HG03135 (cell line): ENCODE results near the gene SVEP1.

Experiments
- ATAC-seq: cut with Tn5 transposase; IDR thresholded peaks from one replicate; pipeline ENCODE4 v1.9.1; 2021; ENCODE audit warnings: mild to moderate bottlenecking, moderate library complexity; ENCODE audit not compliant: unreplicated experiment

SVEP1 gene

DNA sequence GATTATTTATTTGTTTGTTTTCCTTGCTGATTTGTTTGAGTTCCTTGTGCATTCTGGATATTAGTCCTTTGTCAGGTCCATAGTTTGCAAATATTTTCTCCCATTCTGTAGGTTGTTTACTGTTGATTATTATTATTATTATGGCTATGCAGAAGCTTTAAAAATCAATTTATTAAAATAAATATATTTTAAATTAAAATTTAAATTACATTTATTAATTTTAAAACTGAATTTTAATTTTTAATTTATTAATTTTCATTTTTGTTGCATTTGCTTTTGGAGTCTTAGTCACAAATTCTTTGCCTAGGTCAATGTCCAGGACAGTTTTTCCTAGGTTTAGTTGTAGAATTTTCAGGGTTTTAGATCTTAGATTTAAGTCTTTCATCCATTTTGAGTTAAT is 50.9 kb downstream of the SVEP1 start:
- no peak for ATAC-seq

DNA sequence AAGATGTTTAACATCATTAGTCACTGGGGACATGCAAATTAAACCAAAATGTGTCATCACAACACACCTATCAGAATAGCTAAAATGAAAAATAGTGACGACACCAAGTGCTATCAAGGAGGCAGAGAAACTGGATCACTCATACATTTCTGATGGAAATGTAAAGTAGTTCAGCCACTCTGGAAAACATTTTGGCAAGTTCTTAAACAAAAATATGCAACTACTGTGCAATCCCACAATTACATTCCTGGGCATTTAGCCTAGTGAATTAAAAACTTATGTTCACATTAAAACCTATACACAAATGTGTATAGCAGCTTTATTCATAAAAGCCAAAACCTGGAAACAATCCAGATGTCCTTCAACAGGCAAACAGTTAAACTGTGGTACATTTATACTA is 53.1 kb downstream of the SVEP1 start:
- no peak for ATAC-seq

DNA sequence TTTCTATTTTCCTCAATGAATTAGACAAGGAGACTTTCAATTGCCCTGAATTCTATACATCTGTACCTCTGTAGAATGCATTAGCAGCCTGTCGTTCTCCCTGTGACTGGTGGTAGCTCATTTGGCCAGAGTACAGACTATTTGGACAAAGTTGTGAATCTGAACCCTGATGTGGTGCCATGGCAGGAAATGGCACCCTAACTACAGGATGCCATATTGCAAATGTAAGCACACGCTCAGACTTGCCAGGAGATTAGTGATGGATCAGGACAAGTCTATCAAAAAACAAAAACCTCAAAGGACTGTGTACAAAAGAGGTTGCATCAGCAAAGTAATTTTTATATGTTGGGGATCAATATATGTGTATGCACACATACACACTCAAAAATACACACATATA is 58.3 kb downstream of the SVEP1 start:
- no peak for ATAC-seq

DNA sequence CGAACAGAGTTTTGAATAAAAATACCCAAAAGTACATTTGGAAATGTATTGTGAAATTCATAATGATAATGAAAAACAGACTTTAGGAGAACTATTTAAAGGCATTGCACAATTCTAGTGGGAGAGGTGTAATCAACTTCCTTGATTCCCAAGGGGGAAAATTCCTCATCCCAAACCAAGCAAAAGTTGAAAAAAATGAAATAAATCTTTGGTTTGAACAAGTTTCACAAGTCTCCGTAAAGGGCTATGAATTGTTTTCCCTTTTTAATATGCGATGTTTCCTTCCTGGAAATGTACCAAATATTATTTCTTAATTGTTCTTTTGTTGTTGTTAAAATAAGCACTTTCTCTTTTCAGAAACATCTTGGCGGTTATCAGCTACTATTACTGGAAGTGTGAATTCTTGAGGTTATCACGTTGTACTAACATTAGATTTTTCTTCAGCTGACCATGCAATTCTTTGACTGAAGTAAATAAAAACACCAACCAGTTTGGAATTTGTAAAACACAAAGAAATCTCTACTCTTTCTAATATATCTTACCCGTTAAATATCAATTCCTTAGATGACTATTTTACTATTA is 59.3 kb downstream of the SVEP1 start:
- no peak for ATAC-seq

DNA sequence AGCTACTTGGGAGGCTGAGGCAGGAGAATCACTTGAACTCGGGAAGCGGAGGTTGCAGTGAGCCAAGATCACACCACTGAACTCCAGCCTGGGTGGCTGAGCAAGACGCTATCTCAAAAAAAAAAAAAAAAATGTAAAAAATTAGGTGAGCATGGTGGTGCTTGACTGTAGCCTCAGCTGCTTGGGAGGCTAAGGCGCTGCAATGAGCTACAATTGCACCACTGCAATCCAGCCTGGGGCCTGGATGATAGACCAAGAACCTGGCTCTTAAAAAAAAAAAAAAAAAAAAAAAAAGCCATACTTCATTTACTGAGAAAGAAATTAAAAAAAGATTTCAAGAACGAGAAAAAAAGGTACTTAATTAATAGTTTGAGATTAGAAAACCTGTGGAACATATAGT is 62.1 kb downstream of the SVEP1 start:
- ATAC-seq: no peak

DNA sequence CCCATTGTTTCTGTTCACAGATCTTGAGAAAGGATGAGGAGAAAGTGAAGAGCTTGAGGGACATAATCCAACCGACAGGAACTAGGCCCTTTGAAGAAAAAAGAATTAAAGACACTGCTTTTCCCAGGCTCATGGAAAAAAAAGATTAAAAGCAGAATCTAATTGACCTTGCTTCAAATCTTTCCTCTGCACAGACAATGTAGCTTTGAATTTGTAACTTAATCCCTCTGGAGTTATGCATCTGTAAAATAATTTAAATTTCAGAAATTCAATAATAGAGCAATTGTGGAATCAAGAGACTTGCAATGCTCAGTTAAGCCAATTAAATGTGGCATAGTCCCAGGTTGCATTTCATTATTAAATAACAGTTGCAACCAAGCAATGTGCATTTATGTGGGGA is 64.6 kb downstream of the SVEP1 start:
- ATAC-seq: no peak

DNA sequence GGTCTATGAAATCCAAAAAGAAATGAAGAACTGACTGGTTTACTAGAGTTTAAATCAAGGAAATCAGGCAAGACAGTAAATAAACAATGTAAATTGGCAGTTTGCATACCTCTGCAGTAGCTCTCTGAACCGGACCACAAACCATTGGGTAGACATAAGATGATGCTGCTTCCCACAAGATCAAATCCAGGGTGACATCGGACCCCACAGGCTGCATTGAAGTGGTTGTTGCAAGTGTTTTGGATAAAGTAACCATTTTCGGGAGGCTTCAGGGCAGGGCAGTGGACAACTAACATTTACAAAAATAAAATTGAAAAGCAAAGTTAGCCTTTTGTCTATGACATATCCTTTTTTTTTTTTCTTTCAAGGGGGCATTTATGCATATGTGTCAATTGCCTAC is 66.7 kb downstream of the SVEP1 start:
- ATAC-seq: no peak

DNA sequence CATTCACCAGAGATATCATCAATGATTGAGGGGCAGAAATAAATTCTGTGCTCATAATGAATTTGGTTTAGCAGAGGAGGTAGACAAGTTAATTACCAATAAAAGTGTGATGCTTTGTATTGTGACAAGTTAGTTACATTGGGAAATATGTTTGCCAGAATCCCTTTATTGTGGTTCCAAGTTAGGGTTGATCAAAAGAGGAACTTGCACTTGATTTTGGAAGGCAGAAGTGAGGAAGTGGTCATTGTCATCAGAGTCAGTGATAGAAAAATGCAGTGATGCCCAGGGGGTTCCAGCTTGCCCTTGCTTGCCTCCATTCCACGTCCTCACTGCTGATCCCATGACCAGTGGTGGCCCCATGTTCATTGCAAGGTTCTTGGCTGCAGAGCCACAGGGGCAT is 69.7 kb downstream of the SVEP1 start:
- ATAC-seq: no peak

DNA sequence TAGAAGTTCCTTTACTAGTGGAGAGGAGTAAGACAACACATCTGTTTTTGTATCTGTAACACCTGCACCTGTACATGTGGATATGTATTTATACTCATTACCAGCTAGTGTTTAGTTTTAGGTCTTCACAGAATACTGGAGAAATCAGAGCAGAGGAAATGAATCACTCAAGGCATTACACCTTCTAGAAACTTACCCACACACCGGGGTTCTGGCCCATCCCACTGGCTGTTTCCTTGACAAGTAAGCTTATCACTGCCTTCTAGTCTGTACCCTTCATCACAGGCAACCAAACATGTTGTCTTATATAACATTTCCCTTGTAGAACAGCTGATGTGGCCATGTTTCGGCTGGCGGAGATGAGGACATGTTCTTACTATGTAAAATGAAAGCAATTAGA is 76.7 kb downstream of the SVEP1 start:
- ATAC-seq: no peak

DNA sequence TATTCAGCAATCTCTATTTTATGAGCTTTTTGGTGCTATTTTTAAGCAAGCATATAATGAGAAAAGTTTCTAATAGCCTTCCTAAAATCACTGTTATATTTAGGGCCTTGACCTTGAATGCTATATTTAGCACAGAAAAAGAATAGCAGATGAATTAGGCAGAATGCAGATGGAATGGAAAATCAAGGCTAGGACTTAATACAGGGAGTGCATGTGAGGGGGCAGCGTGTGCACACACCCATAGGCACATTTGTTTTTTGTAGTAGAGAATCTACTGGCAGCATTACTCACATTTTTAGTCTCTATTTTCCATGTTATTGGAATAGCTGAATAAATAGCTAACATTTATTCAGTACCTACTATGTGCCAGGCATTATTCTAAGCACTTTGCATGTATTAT is 79.9 kb downstream of the SVEP1 start:
- no peak for ATAC-seq

DNA sequence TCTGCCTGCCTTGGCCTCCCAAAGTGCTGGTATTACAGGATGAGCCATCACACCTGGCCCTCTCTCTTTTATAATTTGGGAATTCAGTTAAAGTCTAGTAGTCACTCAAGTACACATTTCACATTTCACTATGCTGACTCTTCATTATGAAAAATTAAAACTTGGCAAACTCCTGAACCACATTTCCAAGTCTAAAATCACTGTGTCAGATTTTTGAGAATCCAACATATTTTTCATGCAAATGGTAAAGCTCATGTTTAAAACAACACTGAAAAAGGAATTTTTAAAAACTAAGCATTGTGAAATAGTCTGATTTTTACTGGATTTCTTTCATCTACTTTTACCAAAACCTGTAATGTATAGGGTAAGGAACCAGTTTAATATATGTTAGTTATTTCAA is 92.3 kb downstream of the SVEP1 start:
- ATAC-seq: no peak

DNA sequence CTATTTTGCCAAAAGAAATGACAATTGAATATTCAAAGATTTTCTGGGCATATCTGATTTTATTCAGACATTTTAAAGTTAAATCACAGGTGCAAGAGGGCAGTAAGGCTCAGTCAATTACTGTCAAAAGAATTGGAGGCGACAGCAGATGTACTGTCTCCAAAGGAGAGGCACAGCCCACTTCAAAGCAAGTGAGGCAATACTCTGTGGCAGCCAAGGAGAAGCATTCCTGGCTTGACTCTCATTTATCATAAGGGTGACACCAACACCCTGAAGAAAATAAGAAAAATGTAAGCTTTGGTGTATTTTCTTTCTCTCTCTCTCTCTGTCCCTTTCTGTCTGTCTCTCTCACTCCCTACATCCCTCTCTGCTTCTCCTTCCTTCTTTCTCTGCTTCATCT is 93.3 kb downstream of the SVEP1 start:
- ATAC-seq: no peak

DNA sequence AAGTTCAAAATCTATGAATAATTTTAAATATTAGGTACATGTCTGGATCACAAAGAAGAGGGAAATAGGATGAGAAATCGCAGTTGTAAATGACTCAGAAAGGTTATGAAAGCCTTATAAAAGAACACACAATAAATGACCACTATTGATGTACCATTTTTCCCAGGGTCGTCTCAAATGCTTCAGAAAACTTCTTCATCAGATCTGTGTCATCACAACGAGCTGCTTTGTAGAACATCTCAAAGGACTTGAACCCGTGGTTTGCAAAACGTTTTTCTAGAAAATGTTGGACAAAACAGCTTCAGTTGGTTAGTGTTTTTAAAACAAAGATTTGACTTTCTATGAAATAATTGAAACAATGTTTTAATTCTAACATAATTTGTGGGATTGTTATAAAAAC is 100.1 kb downstream of the SVEP1 start:
- no peak for ATAC-seq

DNA sequence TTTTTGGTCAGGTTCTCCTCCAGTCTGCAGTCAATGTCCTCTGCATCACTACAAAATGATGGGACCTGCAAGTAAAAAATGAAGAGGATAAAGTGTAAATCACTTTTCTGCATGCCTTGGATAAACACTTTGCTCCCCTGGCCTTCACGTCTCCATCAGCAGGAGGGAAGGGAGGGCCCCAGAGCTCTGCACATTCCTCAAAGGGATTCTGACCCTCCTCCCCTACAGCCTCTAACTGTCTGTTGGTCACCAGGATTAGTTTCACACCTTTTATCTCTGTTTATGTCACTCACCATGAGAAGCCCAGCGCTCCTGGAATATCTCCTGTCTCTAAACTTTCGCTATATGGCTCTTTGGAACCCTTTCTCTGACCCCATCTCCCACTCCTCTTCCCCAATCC is 103.3 kb downstream of the SVEP1 start:
- no peak for ATAC-seq

DNA sequence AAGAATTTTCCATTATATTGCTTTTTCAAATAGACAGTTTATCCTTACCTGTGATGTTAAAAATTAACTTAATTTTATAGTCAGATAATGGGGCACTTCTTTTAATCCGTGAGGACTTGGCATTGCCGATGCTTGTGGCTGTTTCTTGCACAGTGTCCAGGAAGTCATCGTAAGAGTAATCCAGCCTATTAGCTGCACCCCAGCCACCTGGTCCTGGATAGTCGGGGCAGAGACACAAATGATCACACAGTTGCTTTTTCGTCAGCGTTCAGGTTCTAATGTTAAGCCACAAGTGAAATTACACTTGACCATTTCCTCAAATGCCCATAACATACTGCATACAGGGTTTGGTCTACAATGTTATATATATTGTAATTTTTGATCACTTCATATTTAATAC is 107.4 kb downstream of the SVEP1 start:
- ATAC-seq: no peak

DNA sequence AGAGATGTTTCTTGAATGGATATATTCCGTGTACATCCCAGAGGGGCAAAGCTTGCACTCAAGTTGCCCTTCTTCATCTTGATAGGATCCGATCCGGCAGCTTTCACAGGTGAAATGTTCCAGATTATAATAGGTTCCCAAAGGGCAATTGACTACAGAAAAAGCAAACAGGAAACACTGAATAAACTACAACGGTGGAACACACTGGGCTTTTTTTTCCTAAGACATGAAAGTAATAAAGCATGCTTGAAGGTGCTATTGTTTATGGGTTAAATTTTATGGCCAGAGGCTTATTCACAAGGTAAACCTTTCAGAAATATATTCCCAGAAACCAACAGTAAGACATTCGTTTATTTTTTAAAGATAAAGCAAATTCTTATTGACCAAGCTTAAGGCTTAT is 110.6 kb downstream of the SVEP1 start:
- ATAC-seq: no peak

DNA sequence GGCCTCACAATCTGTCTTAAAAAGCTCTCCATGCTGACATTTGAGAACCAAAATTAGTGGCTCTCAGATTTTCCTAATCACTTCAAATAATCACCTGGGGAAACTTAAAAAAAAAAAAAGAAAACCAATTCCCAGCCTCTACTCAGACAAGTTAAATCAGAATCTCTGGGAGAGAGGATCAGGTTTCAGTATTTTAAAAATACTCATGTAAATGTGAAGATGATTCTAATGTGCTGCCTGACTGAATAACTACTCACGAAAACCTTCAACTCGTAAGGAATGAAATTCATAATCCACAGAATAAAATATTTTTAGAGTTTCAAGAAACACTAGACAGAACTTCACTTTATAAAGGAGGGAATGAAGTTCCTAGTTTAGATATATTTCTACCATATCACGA is 114.4 kb downstream of the SVEP1 start:
- ATAC-seq: no peak

DNA sequence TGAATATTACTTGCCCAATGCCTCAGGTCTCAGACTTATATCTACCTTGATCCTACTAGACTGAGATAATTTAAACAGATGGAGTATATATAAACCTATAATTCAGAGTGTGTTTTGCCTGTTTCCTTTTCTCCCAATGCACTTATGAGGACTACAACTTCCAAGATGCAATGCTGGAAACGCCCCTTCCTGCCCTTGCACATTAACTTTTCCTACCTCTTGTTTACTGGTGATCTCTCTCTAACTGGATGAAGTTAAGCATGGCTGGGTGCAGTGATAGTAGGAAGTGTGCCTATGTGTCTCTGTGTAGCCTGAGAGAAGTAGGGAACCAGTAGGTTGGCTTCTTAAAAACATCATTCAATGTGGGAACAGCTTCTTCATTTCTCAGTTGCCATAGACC is 115.2 kb downstream of the SVEP1 start:
- no peak for ATAC-seq

DNA sequence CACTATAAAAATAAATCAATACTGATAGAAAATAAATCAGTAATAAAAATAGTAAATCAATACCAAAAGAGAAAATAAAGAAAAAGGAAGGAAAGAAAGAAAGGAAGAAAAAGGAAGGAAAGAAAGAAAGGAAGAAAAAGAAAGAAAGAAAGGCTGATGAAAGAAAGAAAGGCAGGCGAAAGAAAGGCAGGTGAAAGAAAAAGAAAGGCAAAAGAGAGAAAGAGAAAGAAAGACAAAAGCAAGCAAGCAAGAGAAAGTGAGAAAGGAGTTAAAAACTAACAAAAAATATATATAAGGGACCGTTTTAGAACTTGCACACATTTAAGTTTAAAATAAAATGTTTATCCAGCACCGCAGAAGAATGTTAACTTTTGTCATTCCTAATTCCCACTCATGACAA is 116.0 kb downstream of the SVEP1 start:
- ATAC-seq: no peak

DNA sequence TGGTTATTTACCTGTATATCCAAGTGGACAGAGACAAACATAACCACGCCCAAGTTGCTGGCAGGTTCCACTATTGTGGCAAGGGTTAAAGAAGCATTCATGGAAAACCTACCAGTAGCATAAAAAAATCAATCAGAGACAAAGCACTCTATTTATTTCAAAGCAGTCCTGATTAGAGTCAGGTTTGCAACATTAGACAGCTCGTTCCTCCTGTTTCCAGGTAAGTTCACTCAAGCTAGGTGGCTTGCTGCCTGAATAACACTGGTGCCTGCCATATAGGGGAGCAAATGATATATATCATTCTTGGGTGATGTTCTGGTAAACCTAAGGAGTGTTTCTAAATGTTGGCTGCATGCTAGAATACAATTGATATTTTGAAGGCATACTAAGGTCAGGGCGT is 122.3 kb downstream of the SVEP1 start:
- ATAC-seq: no peak

DNA sequence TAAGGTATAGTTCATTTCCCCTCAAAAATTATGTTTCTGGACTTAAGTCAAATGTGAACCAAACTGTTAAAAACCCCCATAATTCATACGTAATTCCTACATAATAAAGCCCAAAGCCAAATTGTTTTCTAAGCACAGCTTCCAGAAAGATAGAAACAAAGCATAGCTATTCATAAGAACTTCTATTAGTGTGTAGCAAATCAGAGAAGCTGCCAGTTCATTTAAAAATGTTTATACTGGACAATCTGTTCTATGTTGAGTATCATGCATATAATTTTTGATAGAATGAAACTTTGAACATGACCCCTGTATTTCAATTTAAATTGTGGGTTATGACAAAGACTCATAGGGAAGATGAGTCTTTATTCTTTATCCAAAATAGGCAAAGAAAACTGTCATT is 122.9 kb downstream of the SVEP1 start:
- ATAC-seq: no peak

DNA sequence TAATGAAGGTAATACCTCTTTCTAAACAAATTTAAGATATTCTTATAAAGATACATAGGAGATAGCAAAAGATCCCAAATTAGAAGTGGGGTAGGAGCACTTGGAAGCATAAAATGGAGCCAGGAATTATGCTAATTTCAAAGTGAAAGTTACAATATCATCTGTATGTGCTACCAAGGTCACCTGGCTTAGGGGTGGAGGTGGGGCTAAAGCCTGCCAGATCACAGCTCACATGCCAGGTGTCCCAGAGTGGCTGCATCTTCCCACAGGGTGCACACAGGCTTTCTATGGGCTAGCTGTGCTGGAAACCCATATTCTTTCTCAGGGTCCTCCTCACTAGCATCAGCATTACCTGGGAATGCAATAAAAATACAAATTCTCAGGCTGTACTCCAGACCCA is 123.7 kb downstream of the SVEP1 start:
- ATAC-seq: no peak

DNA sequence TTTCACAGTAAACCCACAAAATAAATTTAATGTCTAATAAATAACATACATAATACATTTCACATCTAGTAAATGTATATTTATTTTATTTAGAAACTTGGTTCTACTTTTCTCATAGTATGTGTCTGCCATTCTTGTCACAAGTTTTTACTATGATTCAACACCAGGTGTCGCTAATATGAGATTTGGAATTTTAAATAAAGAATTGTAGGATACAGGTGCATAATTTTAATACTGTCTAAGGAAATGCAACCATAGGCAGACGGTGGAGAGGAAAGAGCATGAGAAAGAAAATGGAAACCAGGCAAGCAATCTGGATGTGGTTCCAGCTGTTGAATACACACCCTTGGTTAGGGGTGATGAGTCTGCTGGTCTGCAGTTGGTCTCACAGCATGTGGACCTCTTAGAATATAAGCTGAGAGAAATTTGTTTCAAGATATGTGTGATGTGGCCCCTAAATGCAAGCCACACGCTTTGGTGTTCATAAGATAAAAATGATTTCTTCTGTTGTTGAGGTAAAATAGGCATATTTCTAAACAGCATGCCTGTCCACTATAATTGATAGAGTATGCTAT is 127.2 kb downstream of the SVEP1 start:
- no peak for ATAC-seq
